Pancreas (tissue), 10 donors: ENCODE measurements around the gene RNF128. TPM values are rescaled to one million over a fixed set of nuclear protein-coding genes. Genes with fewer than 3 reads are reported as not detected.

ENCODE experiments used
- ATAC-seq, 4 donors: fragments of 200-7000 bp; cut with Tn5 transposase; one replicate each; pipeline versions ENCODE4 v1.8.0 to v1.9.1; 2020; ENCODE audit warnings: mild to moderate bottlenecking in 4 of 4, moderate library complexity in 4 of 4
- DNase-seq, 6 donors: peaks; one replicate each; pipeline ENCODE4 v3.0.0-alpha.2; 2020
- FAIRE-seq: peaks from 2 replicates; lab custom pipeline; 2012; peaks lifted over from hg19 to GRCh38; lab: Jason Lieb, UNC
- H3K27ac ChIP-seq, 4 donors: fragments of 200-600 bp; sonication (generic); 1 replicate in 3 of 4; 2 replicates in 1 of 4; pipeline versions ENCODE4 v1.5.0 to v1.8.0; 2020
- H3K27me3 ChIP-seq, 4 donors: fragments of 200-600 bp; one replicate each; pipeline ENCODE4 v1.8.0; 2021
- H3K36me3 ChIP-seq, 3 donors: fragments of 200-600 bp; sonication (generic) in 1 of 3; one replicate each; pipeline versions ENCODE4 v1.5.0 to v1.8.0; 2020 to 2021
- H3K4me1 ChIP-seq, 3 donors: fragments of 200-600 bp; one replicate each; pipeline ENCODE4 v1.8.0; 2021
- H3K4me3 ChIP-seq, 4 donors: fragments of 200-600 bp; sonication (generic) in 2 of 4; one replicate each; pipeline versions ENCODE4 v1.5.0 to v1.8.0; 2020 to 2021
- H3K9me3 ChIP-seq, 4 donors: fragments of 200-600 bp; one replicate each; pipeline ENCODE4 v1.8.0; 2021
- WGBS, 2 donors: extraction: QIAGEN DNeasy Blood & Tissue Kit; methylation state at CpG; one replicate each; pipeline ENCODE4 v1.1.7; 2013; 5-methylcytosine and 5-hydroxymethylcytosine counted together
- intact Hi-C, 3 donors: fragments of 100-400 bp; cut with DNase I; formaldehyde crosslinking; loops; one replicate each; pipeline versions ENCODE4 v1.11.1 to v1.14.2; 2022
- polyA plus RNA-seq, 2 donors: library from polyadenylated mRNA; stranded (reverse); fragments of 200-250 nt; gene quantifications; one replicate each; pipeline ENCODE4 v1.2.3, GENCODE V29; 2013
- total RNA-seq, 6 donors: library from RNA; stranded (reverse); fragmentation: NEBNext Ultra II Directional in 4 of 6; extraction: Animal tissue kit (Norgen Biotek cat#: 25700) in 4 of 6; gene quantifications; one replicate each; pipeline versions ENCODE4 v1.2.1 to v1.2.4, GENCODE V29; 2021 to 2023
- TF ChIP-seq, protein P1 (sequence below), 4 donors: fragments of 200-600 bp; sonication (generic) in 3 of 4; IDR thresholded peaks; one replicate each; pipeline versions ENCODE4 v1.5.0 to v1.8.0; 2021; ENCODE audit warnings: antibody characterized with exemption in 4 of 4
- donor health status: healthy with polysubstance abuse.
- donor health status: DM: no; HTN: no; CAD: no; lungs with moderate emphysema.
- donor health status: DM: no; HTN: no; CAD: no.
- donor health status: control.
- donor health status: control.
- donor health status: Bipolar disorder and iron deficiency.
- donor health status: DM: yes; HTN: yes; CAD: no.
- donor health status: DM: no; HTN: no; CAD: no.
- donor health status: DM: no; HTN: no; CAD: no.
- donor health status: DM: yes; HTN: yes; CAD: no.

RNF128 gene
- total and polyA plus RNA-seq, 8 donors = 5.9 to 19.8 (median 12.7) TPM

DNA sequence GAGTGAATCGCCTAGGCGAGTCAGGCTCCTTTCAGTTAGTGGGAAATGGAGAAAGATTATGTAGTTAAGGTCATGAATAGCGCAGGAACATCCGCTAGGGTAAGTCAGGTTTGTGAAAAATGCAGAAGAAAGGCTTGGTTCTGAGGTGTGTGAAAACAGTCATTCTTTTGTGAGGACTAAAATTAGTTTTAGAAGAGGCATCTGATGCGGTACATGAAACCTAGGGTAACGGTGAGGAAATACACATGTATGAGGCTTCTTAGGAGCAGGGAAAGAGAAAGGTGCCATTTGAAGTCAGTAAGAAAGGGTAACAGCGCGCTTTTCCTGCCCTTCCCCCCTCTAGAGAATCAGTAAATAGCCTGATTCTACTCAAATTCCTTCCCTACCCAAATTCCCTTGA is 570 bp upstream of the RNF128 start:
- intact Hi-C loops = no loop called here
- Histone ChIP-seq H3K9me3 (no peaks in the 10 kb centered on the region), H3K4me1 (peaks cover 0 to 3% (median 0%) of the 10 kb centered on the region in 3 donors), H3K27ac (peak overlapping the region; percentile 75 to 89 (median 84)), H3K4me3 (peak overlapping the region; percentile 26 to 62 (median 54)), H3K27me3 (no peaks in the 10 kb centered on the region), H3K36me3 (no peaks in the 10 kb centered on the region)
- ATAC-seq (peak in 3 of 4 donors; percentile 21 to 43 (median 35)), FAIRE-seq (no peak), DNase-seq (no peak)
- 2 to 26% methylated on average over 8 of the region's 8 CpGs for WGBS, 2 donors
- TF ChIP-seq, protein P1, sequence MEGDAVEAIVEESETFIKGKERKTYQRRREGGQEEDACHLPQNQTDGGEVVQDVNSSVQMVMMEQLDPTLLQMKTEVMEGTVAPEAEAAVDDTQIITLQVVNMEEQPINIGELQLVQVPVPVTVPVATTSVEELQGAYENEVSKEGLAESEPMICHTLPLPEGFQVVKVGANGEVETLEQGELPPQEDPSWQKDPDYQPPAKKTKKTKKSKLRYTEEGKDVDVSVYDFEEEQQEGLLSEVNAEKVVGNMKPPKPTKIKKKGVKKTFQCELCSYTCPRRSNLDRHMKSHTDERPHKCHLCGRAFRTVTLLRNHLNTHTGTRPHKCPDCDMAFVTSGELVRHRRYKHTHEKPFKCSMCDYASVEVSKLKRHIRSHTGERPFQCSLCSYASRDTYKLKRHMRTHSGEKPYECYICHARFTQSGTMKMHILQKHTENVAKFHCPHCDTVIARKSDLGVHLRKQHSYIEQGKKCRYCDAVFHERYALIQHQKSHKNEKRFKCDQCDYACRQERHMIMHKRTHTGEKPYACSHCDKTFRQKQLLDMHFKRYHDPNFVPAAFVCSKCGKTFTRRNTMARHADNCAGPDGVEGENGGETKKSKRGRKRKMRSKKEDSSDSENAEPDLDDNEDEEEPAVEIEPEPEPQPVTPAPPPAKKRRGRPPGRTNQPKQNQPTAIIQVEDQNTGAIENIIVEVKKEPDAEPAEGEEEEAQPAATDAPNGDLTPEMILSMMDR (IDR thresholded peaks at IDR 0.05) = no peak

DNA sequence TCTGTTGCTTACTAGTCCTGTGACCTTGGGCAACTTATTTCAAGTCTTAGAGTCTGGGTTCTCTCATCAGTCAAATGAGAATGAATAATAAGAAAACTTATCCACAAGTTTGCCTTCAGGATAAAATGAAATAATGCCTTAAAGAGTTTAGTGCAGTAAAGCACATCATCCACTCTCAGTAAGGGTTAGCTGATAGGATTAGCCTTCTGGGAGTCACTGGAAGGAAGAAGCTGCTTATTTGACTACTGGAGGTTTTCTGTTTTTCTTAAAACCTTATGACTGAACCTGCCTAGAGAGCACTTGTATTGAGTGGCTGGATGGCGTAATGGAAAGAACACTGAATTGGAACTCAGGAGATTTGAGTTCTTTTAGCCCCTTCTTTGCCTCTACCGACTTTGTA is 1.8 kb downstream of the RNF128 start:
- no peaks in the 10 kb centered on the region for H3K36me3 ChIP-seq
- peaks cover 0 to 3% (median 0%) of the 10 kb centered on the region in 3 donors for H3K4me1 ChIP-seq
- WGBS, 2 donors = 15 to 41% methylated on average over 2 of the region's 2 CpGs
- DNase-seq = no peak
- intact Hi-C loops = no loop called here
- no peaks in the 10 kb centered on the region for H3K27me3 ChIP-seq
- FAIRE-seq = peak; percentile 67
- peak overlapping the region in 2 of 4 donors; percentile 58 to 62 for H3K4me3 ChIP-seq
- peak overlapping the region in 2 of 4 donors; percentile 87 to 89 for H3K27ac ChIP-seq
- no peaks in the 10 kb centered on the region for H3K9me3 ChIP-seq
- ATAC-seq = peak in 1 of 4 donors; percentile 1
- TF ChIP-seq, protein P1 (IDR thresholded peaks at IDR 0.05) = no peak

DNA sequence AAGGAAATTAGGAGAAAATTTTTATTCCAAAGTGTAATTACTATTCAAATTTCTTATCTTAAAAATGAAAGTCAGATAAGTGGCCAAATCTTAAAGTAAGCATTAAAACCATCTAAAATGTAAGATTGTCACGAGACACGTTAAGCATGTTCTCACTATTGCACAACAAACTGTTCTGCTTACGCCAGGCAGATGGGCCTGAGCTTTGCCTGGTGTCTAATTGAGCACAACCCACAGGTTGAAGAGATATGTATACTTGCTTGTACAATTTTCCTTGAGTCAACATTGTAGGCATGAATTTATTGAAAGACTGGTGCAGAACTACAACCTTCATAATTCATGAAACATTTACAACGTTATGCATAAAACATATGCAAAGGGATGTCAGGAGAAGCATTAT is 3.9 kb downstream of the RNF128 start:
- H3K4me3 ChIP-seq = no peak overlapping the region
- TF ChIP-seq, protein P1 (IDR thresholded peaks at IDR 0.05) = no peak
- no peaks in the 10 kb centered on the region for H3K27me3 ChIP-seq
- ATAC-seq = no peak
- intact Hi-C loops = no loop called here
- H3K27ac ChIP-seq = no peak overlapping the region
- H3K9me3 ChIP-seq = no peaks in the 10 kb centered on the region
- peak; percentile 23 for FAIRE-seq
- WGBS, 2 donors = 22 to 49% methylated on average over 4 of the region's 4 CpGs
- no peaks in the 10 kb centered on the region for H3K36me3 ChIP-seq
- DNase-seq = no peak
- H3K4me1 ChIP-seq = peaks cover 0 to 3% (median 0%) of the 10 kb centered on the region in 3 donors

DNA sequence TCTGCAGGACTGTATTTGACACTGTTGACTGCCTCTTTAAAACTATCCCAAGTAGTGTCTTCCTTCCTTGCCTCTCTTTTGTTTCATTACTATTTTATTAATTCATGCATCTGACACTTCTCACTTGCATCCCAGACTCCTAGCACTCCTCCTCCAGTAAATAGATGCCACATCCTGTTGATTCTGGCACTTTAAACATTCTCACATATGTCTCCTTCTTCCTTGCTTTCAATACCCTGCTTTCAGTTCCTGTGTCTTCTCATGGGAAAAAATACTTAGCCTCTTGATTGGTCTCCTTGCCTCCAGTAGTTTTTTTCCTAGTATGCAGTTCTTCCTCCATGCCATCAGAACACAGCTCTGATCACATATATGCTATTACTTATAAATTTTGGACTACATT is 5.1 kb downstream of the RNF128 start:
- no peak for ATAC-seq
- H3K27ac ChIP-seq = no peak overlapping the region
- TF ChIP-seq, protein P1 (IDR thresholded peaks at IDR 0.05) = no peak
- no peak overlapping the region for H3K4me3 ChIP-seq
- no peak for FAIRE-seq
- no peaks in the 10 kb centered on the region for H3K9me3 ChIP-seq
- DNase-seq = no peak
- intact Hi-C loops = no loop called here
- no peaks in the 10 kb centered on the region for H3K36me3 ChIP-seq
- no peaks in the 10 kb centered on the region for H3K27me3 ChIP-seq
- H3K4me1 ChIP-seq = peaks cover 0 to 3% (median 0%) of the 10 kb centered on the region in 3 donors

DNA sequence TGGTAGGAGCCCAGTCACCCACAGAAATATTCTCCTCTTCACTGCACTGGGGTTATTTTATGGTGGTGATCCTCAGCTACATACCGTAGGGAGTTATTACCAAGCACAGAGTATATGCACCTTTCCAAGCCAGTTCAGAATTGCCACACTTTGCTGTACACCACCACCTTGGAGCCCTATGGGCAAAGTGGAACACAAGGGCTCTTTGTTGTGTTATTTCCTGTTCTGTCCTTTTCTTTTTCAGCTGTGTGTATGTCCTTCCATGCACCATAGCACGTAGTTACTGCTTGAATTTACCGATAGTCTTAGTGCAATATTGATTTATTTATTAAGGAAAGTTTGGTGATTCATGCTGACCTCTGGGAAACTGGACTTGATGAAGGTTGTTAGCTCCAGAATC is 8.3 kb downstream of the RNF128 start:
- no peaks in the 10 kb centered on the region for H3K9me3 ChIP-seq
- FAIRE-seq (no peak), DNase-seq (no peak), ATAC-seq (peak in 2 of 4 donors; percentile 12 to 40)
- WGBS, 2 donors = 46 to 56% methylated on average over 3 of the region's 3 CpGs
- no peaks in the 10 kb centered on the region for H3K36me3 ChIP-seq
- H3K27me3 ChIP-seq = no peaks in the 10 kb centered on the region
- H3K4me3 ChIP-seq = no peak overlapping the region
- intact Hi-C loops = no loop called here
- H3K4me1 ChIP-seq = no peaks in the 10 kb centered on the region
- no peak overlapping the region for H3K27ac ChIP-seq
- TF ChIP-seq, protein P1 (IDR thresholded peaks at IDR 0.05) = no peak
